Gastroesophageal sphincter (tissue), 4 donors: ENCODE measurements around the gene MAP3K10. TPM values are rescaled to one million over a fixed set of nuclear protein-coding genes. Genes with fewer than 3 reads are reported as not detected.

Source experiments
- ATAC-seq: fragments of 150-250 bp; one replicate; pipeline ENCODE4 v1.9.1; 2016; ENCODE audit warnings: mild to moderate bottlenecking, moderate library complexity
- H3K27ac ChIP-seq, 4 donors: fragments of 200-600 bp; sonication (generic) in 3 of 4; 1 replicate in 3 of 4; 2 replicates in 1 of 4; pipeline ENCODE4 v1.5.1; 2016 to 2019
- H3K27me3 ChIP-seq: fragments of 200-600 bp; sonication (generic); one replicate; pipeline ENCODE4 v1.5.1; 2019
- H3K36me3 ChIP-seq, 2 donors: fragments of 200-600 bp; sonication (generic); one replicate each; pipeline ENCODE4 v1.5.1; 2019; ENCODE audit warnings: control low read depth in 1 of 2
- H3K4me1 ChIP-seq, 3 donors: fragments of 200-600 bp; sonication (generic); 1 replicate in 2 of 3; 2 replicates in 1 of 3; pipeline ENCODE4 v1.5.1; 2016 to 2019; ENCODE audit warnings: control low read depth in 2 of 3
- H3K4me3 ChIP-seq, 2 donors: fragments of 200-600 bp; sonication (generic); one replicate each; pipeline ENCODE4 v1.5.1; 2019; ENCODE audit warnings: mild to moderate bottlenecking in 1 of 2, moderate library complexity in 1 of 2
- H3K9me3 ChIP-seq, 3 donors: fragments of 200-600 bp; sonication (generic); one replicate each; pipeline ENCODE4 v1.5.1; 2017 to 2019; ENCODE audit warnings: control low read depth in 2 of 3
- EP300 ChIP-seq: sonication (generic); formaldehyde crosslinking; IDR thresholded peaks from one replicate; pipeline ENCODE4 v1.6.1; 2017; ENCODE audit warnings: antibody characterized with exemption, mild to moderate bottlenecking
- POLR2A ChIP-seq, 2 donors: fragments of 450-650 bp; IDR thresholded peaks; one replicate each; pipeline ENCODE4 v1.6.1; 2017; ENCODE audit warnings: antibody characterized with exemption in 2 of 2, mild to moderate bottlenecking in 2 of 2, moderate library complexity in 1 of 2
- POLR2AphosphoS5 ChIP-seq: sonication (generic); formaldehyde crosslinking; IDR thresholded peaks from one replicate; pipeline ENCODE4 v1.6.1; 2017; ENCODE audit warnings: antibody characterized with exemption
- WGBS, 2 donors: methylation state at CpG; one replicate each; pipeline ENCODE4 v1.1.5; 2018; ENCODE audit warnings: low coverage in 1 of 2; 5-methylcytosine and 5-hydroxymethylcytosine counted together
- total RNA-seq, 4 donors: library from RNA; depleted of rRNA; stranded (reverse); fragments of >200 nt; gene quantifications; one replicate each; pipeline ENCODE4 v1.1.0, GENCODE V29; 2016
- TF ChIP-seq, protein P1 (sequence below), 4 experiments: fragments of 200-600 bp in 2 of 4; fragments of 450-650 bp in 2 of 4; sonication (generic) in 1 of 4; IDR thresholded peaks; one replicate each; pipeline ENCODE4 v1.5.1; 2017 to 2019; ENCODE audit warnings: antibody characterized with exemption in 4 of 4, mild to moderate bottlenecking in 2 of 4, moderate library complexity in 2 of 4

MAP3K10 gene
- total RNA-seq, 4 donors from 2014 or later, result 9.8 to 21.3 (median 16.4) TPM

DNA sequence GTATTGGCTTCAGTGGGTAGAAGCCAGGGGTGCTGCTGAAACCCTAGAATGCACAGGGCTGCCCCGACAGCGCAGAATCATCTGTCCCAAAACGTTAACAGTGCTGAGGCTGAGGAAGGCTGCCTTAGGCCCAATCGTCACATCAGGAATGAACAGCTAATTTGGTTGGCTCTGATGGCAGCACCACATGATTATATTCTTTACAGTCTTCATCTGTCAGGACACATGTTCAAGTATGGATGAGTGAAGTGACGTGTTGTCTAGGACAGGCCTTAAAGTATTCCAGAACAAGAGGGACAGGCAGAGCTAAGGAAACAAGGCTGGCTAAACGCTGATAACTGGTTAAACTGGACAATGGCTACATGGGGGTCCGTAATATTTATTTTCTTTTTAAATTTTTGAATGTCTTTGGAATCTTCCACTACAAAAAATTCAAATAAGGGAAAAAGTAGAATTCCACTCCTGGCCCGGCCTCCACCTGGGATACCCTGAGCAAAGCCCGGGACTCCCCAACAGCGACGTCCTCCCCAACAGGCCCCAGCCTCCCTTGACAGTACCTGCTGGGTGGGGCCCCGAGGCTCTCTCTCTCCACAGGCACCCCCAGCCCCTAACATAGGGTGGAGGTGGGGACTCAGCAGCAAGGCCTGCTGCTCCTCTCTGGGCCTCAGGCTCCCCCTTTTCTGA is 50.0 kb downstream of the MAP3K10 start:
- TF ChIP-seq POLR2AphosphoS5, result no peak
- TF ChIP-seq, protein P1, sequence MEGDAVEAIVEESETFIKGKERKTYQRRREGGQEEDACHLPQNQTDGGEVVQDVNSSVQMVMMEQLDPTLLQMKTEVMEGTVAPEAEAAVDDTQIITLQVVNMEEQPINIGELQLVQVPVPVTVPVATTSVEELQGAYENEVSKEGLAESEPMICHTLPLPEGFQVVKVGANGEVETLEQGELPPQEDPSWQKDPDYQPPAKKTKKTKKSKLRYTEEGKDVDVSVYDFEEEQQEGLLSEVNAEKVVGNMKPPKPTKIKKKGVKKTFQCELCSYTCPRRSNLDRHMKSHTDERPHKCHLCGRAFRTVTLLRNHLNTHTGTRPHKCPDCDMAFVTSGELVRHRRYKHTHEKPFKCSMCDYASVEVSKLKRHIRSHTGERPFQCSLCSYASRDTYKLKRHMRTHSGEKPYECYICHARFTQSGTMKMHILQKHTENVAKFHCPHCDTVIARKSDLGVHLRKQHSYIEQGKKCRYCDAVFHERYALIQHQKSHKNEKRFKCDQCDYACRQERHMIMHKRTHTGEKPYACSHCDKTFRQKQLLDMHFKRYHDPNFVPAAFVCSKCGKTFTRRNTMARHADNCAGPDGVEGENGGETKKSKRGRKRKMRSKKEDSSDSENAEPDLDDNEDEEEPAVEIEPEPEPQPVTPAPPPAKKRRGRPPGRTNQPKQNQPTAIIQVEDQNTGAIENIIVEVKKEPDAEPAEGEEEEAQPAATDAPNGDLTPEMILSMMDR (IDR thresholded peaks at IDR 0.05), result no peak
- TF ChIP-seq EP300, result no peak
- TF ChIP-seq POLR2A (IDR thresholded peaks at IDR 0.05), result no peak
- H3K4me1 ChIP-seq, result peaks cover 0 to 51% (median 21%) of the 10 kb centered on the region in 3 donors
- no peak overlapping the region for H3K4me3 ChIP-seq
- 71 to 87% methylated on average over 5 to 6 of the region's 12 CpGs for WGBS, 2 donors
- H3K27ac ChIP-seq, result peak overlapping the region in 2 of 4 donors; percentile 55 to 63
- ATAC-seq, result no peak
- no peaks in the 10 kb centered on the region for H3K9me3 ChIP-seq
- H3K27me3 ChIP-seq, result no peaks in the 10 kb centered on the region
- H3K36me3 ChIP-seq, result peaks cover 0 to 63% of the 10 kb centered on the region in 2 donors

- H3K27ac ChIP-seq, result peak overlapping the region in 3 of 4 donors; percentile 55 to 63 (median 62)
Measured at GRCh38 chr19:40241809-40242384, 50.7 kb downstream of the MAP3K10 start.

DNA sequence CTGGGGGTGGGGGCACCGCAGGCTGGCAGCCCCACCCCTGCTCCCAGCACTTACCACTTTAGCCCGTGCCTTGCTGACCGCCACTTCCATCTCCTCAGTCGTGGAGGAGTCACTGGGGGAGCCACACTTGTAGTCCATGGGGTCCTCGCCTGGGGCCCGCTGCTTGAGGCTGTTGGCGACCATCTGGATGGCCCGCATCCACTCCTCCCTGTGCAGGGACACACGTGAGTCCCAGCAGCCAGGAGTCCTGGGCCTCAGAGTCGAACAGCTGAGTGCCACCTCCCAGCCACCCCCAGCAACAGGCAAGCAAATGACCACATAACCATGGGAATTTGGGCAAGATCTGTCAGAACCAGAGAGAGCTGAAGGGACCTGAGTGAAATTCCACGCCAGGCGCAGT is 51.3 kb downstream of the MAP3K10 start:
- peaks cover 0 to 57% of the 10 kb centered on the region in 2 donors for H3K36me3 ChIP-seq
- H3K4me3 ChIP-seq, result no peak overlapping the region
- H3K4me1 ChIP-seq, result peaks cover 0 to 54% (median 21%) of the 10 kb centered on the region in 3 donors
- H3K27me3 ChIP-seq, result no peaks in the 10 kb centered on the region
- H3K27ac ChIP-seq, result peak overlapping the region in 3 of 4 donors; percentile 55 to 63 (median 62)
- H3K9me3 ChIP-seq, result no peaks in the 10 kb centered on the region
- TF ChIP-seq EP300 (no peak), POLR2A (IDR thresholded peaks at IDR 0.05) (no peak), POLR2AphosphoS5 (no peak)
- TF ChIP-seq, protein P1 (IDR thresholded peaks at IDR 0.05), result no peak
- no peak for ATAC-seq
- 100% methylated on average over 2 of the region's 12 CpGs; no CpG with 5 or more reads in 1 of the 2 donors for WGBS, 2 donors

More at GRCh38 chr19:40241809-40242384, 50.7 kb downstream of the MAP3K10 start:
- 60% methylated on average over 5 of the region's 21 CpGs; no CpG with 5 or more reads in 1 of the 2 donors for WGBS, 2 donors
- peak; percentile 33 for TF ChIP-seq POLR2AphosphoS5
- no peak for TF ChIP-seq POLR2A (IDR thresholded peaks at IDR 0.05)
- H3K27me3 ChIP-seq, result no peaks in the 10 kb centered on the region
- H3K36me3 ChIP-seq, result peaks cover 0 to 61% of the 10 kb centered on the region in 2 donors
- H3K4me1 ChIP-seq, result peaks cover 0 to 52% (median 21%) of the 10 kb centered on the region in 3 donors
- H3K9me3 ChIP-seq, result no peaks in the 10 kb centered on the region
- H3K4me3 ChIP-seq, result no peak overlapping the region
- peak; percentile 72 for ATAC-seq

DNA sequence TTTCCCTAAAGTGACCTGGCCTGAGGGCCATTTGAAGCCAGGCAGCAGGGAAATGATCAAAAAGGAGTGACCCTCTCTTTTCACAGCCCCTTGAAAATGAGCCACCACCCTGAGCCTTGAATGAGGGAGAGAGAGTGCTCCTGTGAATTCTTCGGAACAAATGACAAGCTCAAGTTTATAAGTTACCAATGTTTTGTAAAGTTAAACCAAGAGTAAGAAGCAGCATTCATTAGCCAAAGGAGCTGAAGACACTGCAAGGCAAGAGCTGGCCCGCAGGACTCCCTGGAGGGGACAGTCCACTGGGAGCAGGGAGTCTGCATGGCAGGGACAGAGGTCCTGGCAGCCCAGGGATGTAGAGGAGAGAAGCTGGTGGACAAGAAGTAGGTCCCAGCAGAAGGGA is 52.0 kb downstream of the MAP3K10 start:
- Histone ChIP-seq H3K9me3 (no peaks in the 10 kb centered on the region), H3K27me3 (no peaks in the 10 kb centered on the region), H3K4me3 (no peak overlapping the region), H3K27ac (peak overlapping the region in 1 of 4 donors; percentile 55), H3K36me3 (peaks cover 0 to 55% of the 10 kb centered on the region in 2 donors), H3K4me1 (peaks cover 0 to 61% (median 21%) of the 10 kb centered on the region in 3 donors)
- TF ChIP-seq POLR2A (IDR thresholded peaks at IDR 0.05) (no peak), POLR2AphosphoS5 (no peak), EP300 (no peak)
- TF ChIP-seq, protein P1 (IDR thresholded peaks at IDR 0.05), result no peak
- ATAC-seq, result no peak
- WGBS, 2 donors, result 93 to 100% methylated on average over 1 to 2 of the region's 2 CpGs

- H3K4me1 ChIP-seq, result peaks cover 0 to 63% (median 21%) of the 10 kb centered on the region in 3 donors
- TF ChIP-seq POLR2A (IDR thresholded peaks at IDR 0.05), result no peak
- TF ChIP-seq, protein P1 (IDR thresholded peaks at IDR 0.05), result no peak
- no peak for TF ChIP-seq EP300
- TF ChIP-seq POLR2AphosphoS5, result no peak
- H3K4me3 ChIP-seq, result no peak overlapping the region
- no peaks in the 10 kb centered on the region for H3K9me3 ChIP-seq
- WGBS, 2 donors, result 44 to 52% methylated on average over 3 to 10 of the region's 12 CpGs
- H3K36me3 ChIP-seq, result peaks cover 0 to 51% of the 10 kb centered on the region in 2 donors
- no peak for ATAC-seq
- no peak overlapping the region for H3K27ac ChIP-seq
- H3K27me3 ChIP-seq, result no peaks in the 10 kb centered on the region
Measured at GRCh38 chr19:40244579-40245317, 53.5 kb downstream of the MAP3K10 start.
